Suprapubic skin (tissue), 3 donors: ENCODE data around the gene NAA10.

Source experiments
- CTCF ChIP-seq, 2 donors: fragments of 200-600 bp in 1 of 2; fragments of 450-650 bp in 1 of 2; sonication (generic) in 1 of 2; IDR thresholded peaks; one replicate each; pipeline ENCODE4 v1.5.1; 2016 to 2019; ENCODE audit warnings: antibody characterized with exemption in 2 of 2, mild to moderate bottlenecking in 1 of 2, moderate library complexity in 1 of 2
- POLR2AphosphoS5 ChIP-seq, 3 donors: sonication (generic); formaldehyde crosslinking; IDR thresholded peaks; one replicate each; pipeline ENCODE4 v1.6.1; 2017; ENCODE audit warnings: antibody characterized with exemption in 3 of 3

- TF ChIP-seq CTCF (IDR thresholded peaks at IDR 0.05) = no peak
- TF ChIP-seq POLR2AphosphoS5 (IDR thresholded peaks at IDR 0.05) = no peak
Observed at GRCh38 chrX:153881281-153881680, 53.6 kb downstream of the NAA10 start.
